Coronary artery (tissue), 2 donors: ENCODE measurements around the gene ZNG1E.
"Not testable (repeated sequence)": the region's sequence is repeated elsewhere in the genome, so short reads cannot be mapped to it uniquely, and the experiment has no call there.

ENCODE experiments used
- DNase-seq: peaks from one replicate; pipeline ENCODE4 v3.0.0-alpha.2; 2017; ENCODE audit warnings: low spot score
- H3K27ac ChIP-seq, 2 donors: fragments of 200-600 bp; sonication (generic); one replicate each; pipeline ENCODE4 v1.5.1; 2016 to 2019
- H3K4me3 ChIP-seq: fragments of 200-600 bp; sonication (generic); 2 replicates; pipeline ENCODE4 v1.5.1; 2016; ENCODE audit warnings: mild to moderate bottlenecking, moderate library complexity

ZNG1E gene

GRCh38 chr9:65675589-65676021 is at the start of gene ZNG1E:
ZNG1E (plus strand) TSS chr9:65675928; CDS start chr9:65675977, 49 bp downstream.
- H3K27ac ChIP-seq, result peak within 1 kb of the TSS; percentile 65 to 76

GRCh38 chr9:65673579-65673978 is 2.1 kb upstream of the ZNG1E start:
- H3K27ac ChIP-seq, DNase-seq: not testable (repeated sequence)

More at GRCh38 chr9:65675589-65676021, at the start of gene ZNG1E:
- DNase-seq, result not testable (repeated sequence)
- peak within 1 kb of the TSS; percentile 69 for H3K4me3 ChIP-seq

GRCh38 chr9:65675018-65675417 is 710 bp upstream of the ZNG1E start:
- not testable (repeated sequence) for DNase-seq, H3K4me3 ChIP-seq, H3K27ac ChIP-seq

More at GRCh38 chr9:65673579-65673978, 2.1 kb upstream of the ZNG1E start:
- not testable (repeated sequence) for H3K4me3 ChIP-seq

- DNase-seq, result not testable (repeated sequence)
- H3K4me3 ChIP-seq, result peak overlapping the region; percentile 55
- H3K27ac ChIP-seq, result peak overlapping the region in 1 of 2 donors; percentile 67
These were observed 661 bp downstream of the ZNG1E start for GRCh38 chr9:65676389-65676788.

- H3K4me3 ChIP-seq, H3K27ac ChIP-seq, DNase-seq: not testable (repeated sequence)
These were observed 2.8 kb downstream of the ZNG1E start for GRCh38 chr9:65678533-65678932.

- not testable (repeated sequence) for H3K4me3 ChIP-seq, H3K27ac ChIP-seq, DNase-seq
These were observed 27.8 kb downstream of the ZNG1E start for GRCh38 chr9:65703550-65703949.

GRCh38 chr9:65714445-65714844 is 38.7 kb downstream of the ZNG1E start:
- H3K27ac ChIP-seq, DNase-seq, H3K4me3 ChIP-seq: not testable (repeated sequence)

- H3K4me3 ChIP-seq, H3K27ac ChIP-seq, DNase-seq: not testable (repeated sequence)
These were observed 61.4 kb downstream of the ZNG1E start, which contains the start of gene FOXD4L4 for GRCh38 chr9:65737096-65737564. FOXD4L4 (plus strand) TSS chr9:65737146; CDS start chr9:65737146, 0 bp downstream.

GRCh38 chr9:65738133-65738532 is 62.4 kb downstream of the ZNG1E start:
- H3K4me3 ChIP-seq, H3K27ac ChIP-seq, DNase-seq: not testable (repeated sequence)
